Measurements from ENCODE around the gene STK32C. TPM values are rescaled to one million over a fixed set of nuclear protein-coding genes. Genes with fewer than 3 reads are reported as not detected.

The STK32C gene
- polyA plus RNA-seq, 4 donors, result 3.4 to 12.0 (median 7.0) TPM

GRCh38 chr10:132281915-132282666, 25.7 kb downstream of the STK32C start:
- H3K27ac ChIP-seq (ENCODE audit: low read depth in 1 of 3, low read length in 2 of 3), result no peak overlapping the region
- FAIRE-seq (no peak), DNase-seq (peak in 1 of 2 donors; percentile 15)
- peaks cover 0 to 3% (median 0%) of the 10 kb centered on the region in 3 donors for H3K4me1 ChIP-seq (ENCODE audit: control insufficient read depth in 3 of 3, insufficient read depth in 2 of 3, low read depth in 1 of 3, low read length in 2 of 3)
- no peaks in the 10 kb centered on the region for H3K27me3 ChIP-seq (ENCODE audit: control insufficient read depth in 3 of 3, insufficient read depth in 3 of 3, low read length in 3 of 3)
- H3K36me3 ChIP-seq (ENCODE audit: control insufficient read depth in 3 of 3, insufficient read depth in 2 of 3, low read depth in 1 of 3, low read length in 3 of 3), result no peaks in the 10 kb centered on the region
- WGBS, 3 donors, result 42 to 69% (median 58%) methylated on average over 29 to 34 of the region's 34 CpGs
- H3K9me3 ChIP-seq (ENCODE audit: control insufficient read depth in 2 of 2, insufficient read depth in 1 of 2, low read depth in 1 of 2, low read length in 1 of 2), result no peaks in the 10 kb centered on the region
- no peak overlapping the region for H3K4me3 ChIP-seq (ENCODE audit: low read depth in 1 of 3, low read length in 3 of 3)

GRCh38 chr10:132280646-132281074, 27.1 kb downstream of the STK32C start:
- H3K9me3 ChIP-seq (ENCODE audit: control insufficient read depth in 2 of 2, insufficient read depth in 1 of 2, low read depth in 1 of 2, low read length in 1 of 2), result no peaks in the 10 kb centered on the region
- 80 to 93% (median 90%) methylated on average over 20 of the region's 20 CpGs for WGBS, 3 donors
- no peaks in the 10 kb centered on the region for H3K27me3 ChIP-seq (ENCODE audit: control insufficient read depth in 3 of 3, insufficient read depth in 3 of 3, low read length in 3 of 3)
- no peak overlapping the region for H3K27ac ChIP-seq (ENCODE audit: low read depth in 1 of 3, low read length in 2 of 3)
- DNase-seq (no peak), FAIRE-seq (no peak)
- no peak overlapping the region for H3K4me3 ChIP-seq (ENCODE audit: low read depth in 1 of 3, low read length in 3 of 3)
- H3K36me3 ChIP-seq (ENCODE audit: control insufficient read depth in 3 of 3, insufficient read depth in 2 of 3, low read depth in 1 of 3, low read length in 3 of 3), result no peaks in the 10 kb centered on the region
- H3K4me1 ChIP-seq (ENCODE audit: control insufficient read depth in 3 of 3, insufficient read depth in 2 of 3, low read depth in 1 of 3, low read length in 2 of 3), result peaks cover 0 to 3% (median 0%) of the 10 kb centered on the region in 3 donors

GRCh38 chr10:132279873-132280645, 27.7 kb downstream of the STK32C start:
- FAIRE-seq, result no peak
- 72 to 90% (median 78%) methylated on average over 43 of the region's 43 CpGs for WGBS, 3 donors

GRCh38 chr10:132277311-132277741, 30.4 kb downstream of the STK32C start:
- no peak for FAIRE-seq
- WGBS, 3 donors, result 68 to 81% (median 76%) methylated on average over 9 of the region's 9 CpGs

More at GRCh38 chr10:132279873-132280645, 27.7 kb downstream of the STK32C start:
- Histone ChIP-seq H3K27me3 (ENCODE audit: control insufficient read depth in 3 of 3, insufficient read depth in 3 of 3, low read length in 3 of 3) (no peaks in the 10 kb centered on the region), H3K9me3 (ENCODE audit: control insufficient read depth in 2 of 2, insufficient read depth in 1 of 2, low read depth in 1 of 2, low read length in 1 of 2) (no peaks in the 10 kb centered on the region), H3K4me1 (ENCODE audit: control insufficient read depth in 3 of 3, insufficient read depth in 2 of 3, low read depth in 1 of 3, low read length in 2 of 3) (peaks cover 0 to 3% (median 0%) of the 10 kb centered on the region in 3 donors), H3K27ac (ENCODE audit: low read depth in 1 of 3, low read length in 2 of 3) (no peak overlapping the region), H3K36me3 (ENCODE audit: control insufficient read depth in 3 of 3, insufficient read depth in 2 of 3, low read depth in 1 of 3, low read length in 3 of 3) (no peaks in the 10 kb centered on the region), H3K4me3 (ENCODE audit: low read depth in 1 of 3, low read length in 3 of 3) (no peak overlapping the region)
- no peak for DNase-seq

GRCh38 chr10:132276706-132277105, 31.0 kb downstream of the STK32C start:
- Histone ChIP-seq H3K4me3 (ENCODE audit: low read depth in 1 of 3, low read length in 3 of 3) (no peak overlapping the region), H3K36me3 (ENCODE audit: control insufficient read depth in 3 of 3, insufficient read depth in 2 of 3, low read depth in 1 of 3, low read length in 3 of 3) (no peaks in the 10 kb centered on the region), H3K9me3 (ENCODE audit: control insufficient read depth in 2 of 2, insufficient read depth in 1 of 2, low read depth in 1 of 2, low read length in 1 of 2) (no peaks in the 10 kb centered on the region), H3K27me3 (ENCODE audit: control insufficient read depth in 3 of 3, insufficient read depth in 3 of 3, low read length in 3 of 3) (peaks cover 0 to 2% (median 0%) of the 10 kb centered on the region in 3 donors), H3K4me1 (ENCODE audit: control insufficient read depth in 3 of 3, insufficient read depth in 2 of 3, low read depth in 1 of 3, low read length in 2 of 3) (no peaks in the 10 kb centered on the region), H3K27ac (ENCODE audit: low read depth in 1 of 3, low read length in 2 of 3) (no peak overlapping the region)
- 72 to 84% (median 84%) methylated on average over 7 of the region's 7 CpGs for WGBS, 3 donors
- DNase-seq, result no peak
- FAIRE-seq, result no peak

More at GRCh38 chr10:132277311-132277741, 30.4 kb downstream of the STK32C start:
- H3K4me1 ChIP-seq (ENCODE audit: control insufficient read depth in 3 of 3, insufficient read depth in 2 of 3, low read depth in 1 of 3, low read length in 2 of 3), result no peaks in the 10 kb centered on the region
- H3K4me3 ChIP-seq (ENCODE audit: low read depth in 1 of 3, low read length in 3 of 3), result no peak overlapping the region
- no peak for DNase-seq
- H3K27me3 ChIP-seq (ENCODE audit: control insufficient read depth in 3 of 3, insufficient read depth in 3 of 3, low read length in 3 of 3), result peaks cover 0 to 2% (median 0%) of the 10 kb centered on the region in 3 donors
- no peak overlapping the region for H3K27ac ChIP-seq (ENCODE audit: low read depth in 1 of 3, low read length in 2 of 3)
- no peaks in the 10 kb centered on the region for H3K9me3 ChIP-seq (ENCODE audit: control insufficient read depth in 2 of 2, insufficient read depth in 1 of 2, low read depth in 1 of 2, low read length in 1 of 2)
- no peaks in the 10 kb centered on the region for H3K36me3 ChIP-seq (ENCODE audit: control insufficient read depth in 3 of 3, insufficient read depth in 2 of 3, low read depth in 1 of 3, low read length in 3 of 3)

- no peak for FAIRE-seq
These were observed 31.5 kb downstream of the STK32C start for GRCh38 chr10:132276179-132276675.

GRCh38 chr10:132275426-132276178, 32.1 kb downstream of the STK32C start:
- DNase-seq (no peak), FAIRE-seq (no peak)
- WGBS, 3 donors, result 90 to 92% (median 90%) methylated on average over 26 of the region's 26 CpGs
- no peak overlapping the region for H3K27ac ChIP-seq (ENCODE audit: low read depth in 1 of 3, low read length in 2 of 3)
- H3K36me3 ChIP-seq (ENCODE audit: control insufficient read depth in 3 of 3, insufficient read depth in 2 of 3, low read depth in 1 of 3, low read length in 3 of 3), result no peaks in the 10 kb centered on the region
- H3K27me3 ChIP-seq (ENCODE audit: control insufficient read depth in 3 of 3, insufficient read depth in 3 of 3, low read length in 3 of 3), result peaks cover 0 to 2% (median 0%) of the 10 kb centered on the region in 3 donors
- H3K9me3 ChIP-seq (ENCODE audit: control insufficient read depth in 2 of 2, insufficient read depth in 1 of 2, low read depth in 1 of 2, low read length in 1 of 2), result no peaks in the 10 kb centered on the region
- no peak overlapping the region for H3K4me3 ChIP-seq (ENCODE audit: low read depth in 1 of 3, low read length in 3 of 3)
- H3K4me1 ChIP-seq (ENCODE audit: control insufficient read depth in 3 of 3, insufficient read depth in 2 of 3, low read depth in 1 of 3, low read length in 2 of 3), result no peaks in the 10 kb centered on the region

More at GRCh38 chr10:132276179-132276675, 31.5 kb downstream of the STK32C start:
- no peaks in the 10 kb centered on the region for H3K9me3 ChIP-seq (ENCODE audit: control insufficient read depth in 2 of 2, insufficient read depth in 1 of 2, low read depth in 1 of 2, low read length in 1 of 2)
- no peak overlapping the region for H3K4me3 ChIP-seq (ENCODE audit: low read depth in 1 of 3, low read length in 3 of 3)
- no peak overlapping the region for H3K27ac ChIP-seq (ENCODE audit: low read depth in 1 of 3, low read length in 2 of 3)
- no peaks in the 10 kb centered on the region for H3K36me3 ChIP-seq (ENCODE audit: control insufficient read depth in 3 of 3, insufficient read depth in 2 of 3, low read depth in 1 of 3, low read length in 3 of 3)
- 79 to 87% (median 81%) methylated on average over 13 of the region's 13 CpGs for WGBS, 3 donors
- DNase-seq, result no peak
- H3K4me1 ChIP-seq (ENCODE audit: control insufficient read depth in 3 of 3, insufficient read depth in 2 of 3, low read depth in 1 of 3, low read length in 2 of 3), result no peaks in the 10 kb centered on the region
- H3K27me3 ChIP-seq (ENCODE audit: control insufficient read depth in 3 of 3, insufficient read depth in 3 of 3, low read length in 3 of 3), result peaks cover 0 to 2% (median 0%) of the 10 kb centered on the region in 3 donors

- WGBS, 3 donors, result 67 to 86% (median 81%) methylated on average over 6 to 9 of the region's 9 CpGs
- peaks cover 0 to 2% (median 0%) of the 10 kb centered on the region in 3 donors for H3K27me3 ChIP-seq (ENCODE audit: control insufficient read depth in 3 of 3, insufficient read depth in 3 of 3, low read length in 3 of 3)
- no peak overlapping the region for H3K4me3 ChIP-seq (ENCODE audit: low read depth in 1 of 3, low read length in 3 of 3)
- no peak overlapping the region for H3K27ac ChIP-seq (ENCODE audit: low read depth in 1 of 3, low read length in 2 of 3)
- no peaks in the 10 kb centered on the region for H3K4me1 ChIP-seq (ENCODE audit: control insufficient read depth in 3 of 3, insufficient read depth in 2 of 3, low read depth in 1 of 3, low read length in 2 of 3)
- FAIRE-seq, result no peak
- H3K9me3 ChIP-seq (ENCODE audit: control insufficient read depth in 2 of 2, insufficient read depth in 1 of 2, low read depth in 1 of 2, low read length in 1 of 2), result no peaks in the 10 kb centered on the region
- no peaks in the 10 kb centered on the region for H3K36me3 ChIP-seq (ENCODE audit: control insufficient read depth in 3 of 3, insufficient read depth in 2 of 3, low read depth in 1 of 3, low read length in 3 of 3)
- no peak for DNase-seq
These were observed 32.8 kb downstream of the STK32C start for GRCh38 chr10:132274986-132275385.

Measured in small intestine (tissue), 7 donors.